Astrocyte (in vitro differentiated cells and primary cell): ENCODE results near the gene ATP2A1.

Experiments
- EZH2 ChIP-seq: IDR thresholded peaks from 2 replicates; pipeline ENCODE4 v1.6.1; 2012; ENCODE audit warnings: mild to moderate bottlenecking, low read length, inconsistent platforms; ENCODE audit not compliant: insufficient read depth
- TF ChIP-seq, protein P1 (sequence below): IDR thresholded peaks from 2 replicates; pipeline ENCODE4 v1.5.1; 2011; ENCODE audit warnings: low read depth, mild to moderate bottlenecking, inconsistent platforms, low read length, moderate library complexity; ENCODE audit not compliant: insufficient read depth

GRCh38 chr16:28917095-28917494 lies 38.8 kb downstream of the ATP2A1 start:
- no peak for TF ChIP-seq EZH2
- TF ChIP-seq, protein P1, sequence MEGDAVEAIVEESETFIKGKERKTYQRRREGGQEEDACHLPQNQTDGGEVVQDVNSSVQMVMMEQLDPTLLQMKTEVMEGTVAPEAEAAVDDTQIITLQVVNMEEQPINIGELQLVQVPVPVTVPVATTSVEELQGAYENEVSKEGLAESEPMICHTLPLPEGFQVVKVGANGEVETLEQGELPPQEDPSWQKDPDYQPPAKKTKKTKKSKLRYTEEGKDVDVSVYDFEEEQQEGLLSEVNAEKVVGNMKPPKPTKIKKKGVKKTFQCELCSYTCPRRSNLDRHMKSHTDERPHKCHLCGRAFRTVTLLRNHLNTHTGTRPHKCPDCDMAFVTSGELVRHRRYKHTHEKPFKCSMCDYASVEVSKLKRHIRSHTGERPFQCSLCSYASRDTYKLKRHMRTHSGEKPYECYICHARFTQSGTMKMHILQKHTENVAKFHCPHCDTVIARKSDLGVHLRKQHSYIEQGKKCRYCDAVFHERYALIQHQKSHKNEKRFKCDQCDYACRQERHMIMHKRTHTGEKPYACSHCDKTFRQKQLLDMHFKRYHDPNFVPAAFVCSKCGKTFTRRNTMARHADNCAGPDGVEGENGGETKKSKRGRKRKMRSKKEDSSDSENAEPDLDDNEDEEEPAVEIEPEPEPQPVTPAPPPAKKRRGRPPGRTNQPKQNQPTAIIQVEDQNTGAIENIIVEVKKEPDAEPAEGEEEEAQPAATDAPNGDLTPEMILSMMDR = no peak
